Measurements from ENCODE around the gene PCDHGB5. TPM values are rescaled to one million over a fixed set of nuclear protein-coding genes. Genes with fewer than 3 reads are reported as not detected.

Gene PCDHGB5
- total and polyA plus RNA-seq, 2 of the 13 experiments (the other 11 are each of a cell fraction or from before 2014, with no cell fraction given) = 0.08 to 0.44 TPM

DNA sequence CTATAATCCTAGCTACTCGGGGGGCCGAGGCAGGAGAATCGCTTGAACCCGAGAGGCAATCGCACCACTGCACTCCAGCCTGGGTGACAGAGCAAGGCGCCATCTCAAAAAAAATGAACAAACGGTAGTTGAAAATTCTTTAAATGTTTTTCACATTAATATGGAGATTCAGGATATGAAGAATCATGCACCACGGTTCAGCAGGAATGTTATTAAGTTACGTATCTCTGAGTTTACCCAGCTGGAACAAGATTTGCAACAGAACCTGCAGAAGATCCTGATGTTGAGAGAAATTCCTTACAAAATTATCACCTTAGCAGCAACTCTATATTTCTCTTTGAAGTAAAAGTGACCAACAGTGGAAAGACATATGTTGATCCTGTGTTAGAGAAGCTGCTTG, 42.6 kb downstream of the PCDHGB5 start:
- POLR2A ChIA-PET = no interaction called here
- DNase-seq (ENCODE audit: low spot score) (no peak), ATAC-seq (no peak), FAIRE-seq (no peak)
- Histone ChIP-seq H2AFZ (ENCODE audit: low read length) (no peak overlapping the region), H3K4me2 (ENCODE audit: low read depth, low read length) (no peak overlapping the region), H3K79me2 (ENCODE audit: insufficient read depth, low read length) (no peaks in the 10 kb centered on the region), H3K27ac (ENCODE audit: extremely low read length, insufficient read depth, low read length) (no peak overlapping the region), H3K4me3 (replicated peaks in 1 of 3; ENCODE audit: insufficient read depth in 1 of 3, low read depth in 2 of 3, low read length in 3 of 3) (no peak overlapping the region), H3K9ac (ENCODE audit: insufficient read depth, low read depth, low read length) (no peak overlapping the region), H3K36me3 (replicated peaks in 1 of 2; ENCODE audit: control insufficient read depth in 1 of 2, insufficient read depth in 2 of 2, low read length in 2 of 2) (no peaks in the 10 kb centered on the region), H4K20me1 (ENCODE audit: insufficient read depth, low read length) (no peaks in the 10 kb centered on the region), H3K4me1 (ENCODE audit: insufficient read depth, low read length) (no peaks in the 10 kb centered on the region), H3K27me3 (ENCODE audit: control insufficient read depth in 1 of 2, insufficient read depth in 2 of 2, low read length in 2 of 2) (no peaks in the 10 kb centered on the region), H3K9me3 (ENCODE audit: low read length) (no peaks in the 10 kb centered on the region)
- CTCF ChIA-PET (ENCODE audit: low intra/inter-chr PET ratio, low total read pairs) = no interaction called here
- in situ Hi-C loops (cut with HindIII; ENCODE audit: extremely low pct_ligation_motif_present, low pct_unique_long_range_greater_than_20kb) = no loop called here
- TF ChIP-seq ZBTB42 (CRISPR knock-in tag; IDR thresholded peaks at IDR 0.05) = no peak
- no peak for TF ChIP-seq SIX4 (CRISPR knock-in tag; IDR thresholded peaks at IDR 0.05)
- no peak for TF ChIP-seq ZNF510 (CRISPR knock-in tag; IDR thresholded peaks at IDR 0.05; ENCODE audit: low read depth)
- TF ChIP-seq TOPORS (CRISPR knock-in tag; IDR thresholded peaks at IDR 0.05) = no peak
- TF ChIP-seq LCORL (IDR thresholded peaks at IDR 0.05) = no peak
- no peak for TF ChIP-seq LCORL (CRISPR knock-in tag; IDR thresholded peaks at IDR 0.05)
- TF ChIP-seq SP4 (CRISPR knock-in tag; IDR thresholded peaks at IDR 0.05) = no peak
- no peak for TF ChIP-seq ZNF3 (CRISPR knock-in tag; IDR thresholded peaks at IDR 0.05)
- no peak for TF ChIP-seq MZF1 (CRISPR knock-in tag; IDR thresholded peaks at IDR 0.05; ENCODE audit: borderline replicate concordance)
- no peak for TF ChIP-seq ZBTB7A (CRISPR knock-in tag; IDR thresholded peaks at IDR 0.05)
- BruUV-seq (replicated peaks) = no TSS peak
- intact Hi-C loops (cut with micrococcal nuclease; ENCODE audit: unreplicated experiment) = no loop called here
- 34% methylated on average over 9 of the region's 9 CpGs for WGBS (ENCODE audit: low lambda C conversion rate)

DNA sequence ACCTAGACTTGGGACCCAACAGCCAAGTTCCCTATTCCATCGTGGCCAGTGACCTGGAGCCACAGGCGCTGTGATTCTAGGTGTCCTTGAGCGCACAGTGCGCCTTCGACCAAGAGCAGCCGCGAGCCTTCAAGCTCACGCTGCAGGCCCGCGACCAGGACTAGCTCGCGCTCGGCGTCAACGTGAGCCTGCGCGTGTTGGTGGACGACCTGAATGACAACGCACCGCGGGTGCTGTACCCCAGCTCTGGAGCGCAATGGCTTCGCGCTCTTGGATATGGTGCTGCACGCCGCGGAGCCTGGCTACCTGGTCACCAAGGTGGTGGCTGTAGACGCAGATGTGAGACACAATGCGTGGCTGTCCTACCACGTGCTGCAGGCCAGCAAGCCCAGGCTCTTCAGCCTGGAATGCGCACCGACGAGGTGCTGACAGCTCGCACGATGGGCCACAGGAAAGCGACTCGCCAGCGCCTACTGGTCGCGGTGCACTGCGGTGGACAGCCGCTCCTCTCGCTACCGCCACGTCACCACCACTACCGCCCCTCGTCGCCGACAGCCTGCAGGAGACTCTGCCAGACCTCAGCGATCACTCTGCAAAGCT, 43.9 kb downstream of the PCDHGB5 start:
- Histone ChIP-seq H4K20me1 (ENCODE audit: insufficient read depth, low read length) (no peaks in the 10 kb centered on the region), H3K4me2 (ENCODE audit: low read depth, low read length) (no peak overlapping the region), H3K4me1 (ENCODE audit: insufficient read depth, low read length) (no peaks in the 10 kb centered on the region), H3K27ac (ENCODE audit: extremely low read length, insufficient read depth, low read length) (no peak overlapping the region), H3K36me3 (replicated peaks in 1 of 2; ENCODE audit: control insufficient read depth in 1 of 2, insufficient read depth in 2 of 2, low read length in 2 of 2) (no peaks in the 10 kb centered on the region), H3K9ac (ENCODE audit: insufficient read depth, low read depth, low read length) (no peak overlapping the region), H3K4me3 (replicated peaks in 1 of 3; ENCODE audit: insufficient read depth in 1 of 3, low read depth in 2 of 3, low read length in 3 of 3) (no peak overlapping the region), H3K9me3 (ENCODE audit: low read length) (no peaks in the 10 kb centered on the region), H3K79me2 (ENCODE audit: insufficient read depth, low read length) (no peaks in the 10 kb centered on the region), H2AFZ (ENCODE audit: low read length) (no peak overlapping the region), H3K27me3 (ENCODE audit: control insufficient read depth in 1 of 2, insufficient read depth in 2 of 2, low read length in 2 of 2) (no peaks in the 10 kb centered on the region)
- TF ChIP-seq KDM3A (CRISPR knock-in tag; IDR thresholded peaks at IDR 0.05; ENCODE audit: low read depth) (no peak), CBFB (CRISPR knock-in tag; IDR thresholded peaks at IDR 0.05) (no peak), POLR2G (IDR thresholded peaks at IDR 0.05; ENCODE audit: low read depth, low read length) (no peak), NFRKB (IDR thresholded peaks at IDR 0.05) (no peak), NFIC (IDR thresholded peaks at IDR 0.05; ENCODE audit: low read length) (no peak)
- ChIA-PET POLR2A (no interaction called here), CTCF (ENCODE audit: low intra/inter-chr PET ratio, low total read pairs) (no interaction called here)
- WGBS (ENCODE audit: low lambda C conversion rate) = 93% methylated on average over 19 of the region's 50 CpGs
- intact Hi-C loops (cut with micrococcal nuclease; ENCODE audit: unreplicated experiment) (no loop called here), in situ Hi-C loops (cut with HindIII; ENCODE audit: extremely low pct_ligation_motif_present, low pct_unique_long_range_greater_than_20kb) (no loop called here)
- FAIRE-seq (no peak), DNase-seq (ENCODE audit: low spot score) (no peak), ATAC-seq (no peak)
- BruUV-seq (replicated peaks) = no TSS peak
